Activated naive CD4-positive, alpha-beta T cell treated with anti-CD3 and anti-CD28 coated beads, Interleukin-2, amount 50 U/mL, for 16 hours (primary cell): ENCODE results near the gene ZNF354C.
"Not testable (repeated sequence)": the region's sequence is repeated elsewhere in the genome, so short reads cannot be mapped to it uniquely, and the experiment has no call there.

ENCODE experiments used
- DNase-seq: peaks from one replicate; pipeline ENCODE4 v3.0.0-alpha.2; 2020

ZNF354C gene

GRCh38 chr5:179060116-179061008 lies at the start of gene ZNF354C:
ZNF354C (plus strand) TSS chr5:179060373; CDS start chr5:179062069, 1,696 bp downstream.
- peak; percentile 87 for DNase-seq

GRCh38 chr5:179023528-179024189 lies 36.5 kb upstream of the ZNF354C start, which contains the start of gene ZNF879:
ZNF879 (plus strand) TSS chr5:179023804; CDS start chr5:179025005, 1,201 bp downstream.
- peak; percentile 94 for DNase-seq

GRCh38 chr5:179033004-179033580 lies 27.1 kb upstream of the ZNF354C start:
- DNase-seq: no peak

GRCh38 chr5:179044765-179045164 lies 15.4 kb upstream of the ZNF354C start:
- DNase-seq: no peak

- no peak for DNase-seq
These were observed 8.4 kb upstream of the ZNF354C start for GRCh38 chr5:179051784-179052183.

- no peak for DNase-seq
These were observed 6.0 kb upstream of the ZNF354C start for GRCh38 chr5:179054036-179054785.

GRCh38 chr5:179054876-179055275 lies 5.3 kb upstream of the ZNF354C start:
- no peak for DNase-seq

- no peak for DNase-seq
These were observed 4.7 kb upstream of the ZNF354C start for GRCh38 chr5:179055436-179055835.

- DNase-seq: no peak
These were observed 4.3 kb upstream of the ZNF354C start for GRCh38 chr5:179055841-179056240.

GRCh38 chr5:179061025-179061424 lies 852 bp downstream of the ZNF354C start:
- DNase-seq: no peak

GRCh38 chr5:179065703-179066102 lies 5.5 kb downstream of the ZNF354C start:
- DNase-seq: no peak

- DNase-seq: no peak
These were observed 19.2 kb downstream of the ZNF354C start for GRCh38 chr5:179079165-179079987.

GRCh38 chr5:179080724-179081123 lies 20.6 kb downstream of the ZNF354C start:
- DNase-seq: no peak

- no peak for DNase-seq
These were observed 29.3 kb downstream of the ZNF354C start for GRCh38 chr5:179089502-179089901.

- DNase-seq: not testable (repeated sequence)
These were observed 41.1 kb downstream of the ZNF354C start for GRCh38 chr5:179101282-179101681.

- no peak for DNase-seq
These were observed 50.4 kb downstream of the ZNF354C start for GRCh38 chr5:179110528-179110927.

GRCh38 chr5:179111267-179112207 lies 51.4 kb downstream of the ZNF354C start:
- DNase-seq: no peak

GRCh38 chr5:179112469-179113142 lies 52.4 kb downstream of the ZNF354C start:
- DNase-seq: no peak

- no peak for DNase-seq
These were observed 53.0 kb downstream of the ZNF354C start for GRCh38 chr5:179113143-179113530.
